ENCODE data around the gene SZT2.

DNA sequence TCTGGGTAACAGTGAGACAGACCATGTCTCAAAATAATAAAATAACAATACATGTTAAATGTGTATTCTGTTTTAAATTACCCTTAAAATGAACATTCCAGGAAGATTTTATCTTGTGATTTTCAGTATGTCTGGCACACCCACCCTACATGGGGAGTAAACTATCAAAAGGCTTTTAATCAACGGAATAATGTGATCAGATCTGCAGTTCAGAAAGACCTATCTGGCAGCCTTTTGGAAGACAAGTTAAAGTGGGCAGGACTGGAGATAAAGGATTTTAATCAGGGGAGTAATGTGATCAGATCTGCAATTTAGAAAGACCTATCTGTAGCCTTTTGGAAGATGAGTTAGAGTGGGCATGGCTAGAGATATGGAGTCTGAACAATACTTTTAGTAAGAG, 10.2 kb upstream of the SZT2 start:
- no peak for TF ChIP-seq EZH2 (IDR thresholded peaks at IDR 0.05; ENCODE audit: borderline replicate concordance)
- TF ChIP-seq, protein P1, sequence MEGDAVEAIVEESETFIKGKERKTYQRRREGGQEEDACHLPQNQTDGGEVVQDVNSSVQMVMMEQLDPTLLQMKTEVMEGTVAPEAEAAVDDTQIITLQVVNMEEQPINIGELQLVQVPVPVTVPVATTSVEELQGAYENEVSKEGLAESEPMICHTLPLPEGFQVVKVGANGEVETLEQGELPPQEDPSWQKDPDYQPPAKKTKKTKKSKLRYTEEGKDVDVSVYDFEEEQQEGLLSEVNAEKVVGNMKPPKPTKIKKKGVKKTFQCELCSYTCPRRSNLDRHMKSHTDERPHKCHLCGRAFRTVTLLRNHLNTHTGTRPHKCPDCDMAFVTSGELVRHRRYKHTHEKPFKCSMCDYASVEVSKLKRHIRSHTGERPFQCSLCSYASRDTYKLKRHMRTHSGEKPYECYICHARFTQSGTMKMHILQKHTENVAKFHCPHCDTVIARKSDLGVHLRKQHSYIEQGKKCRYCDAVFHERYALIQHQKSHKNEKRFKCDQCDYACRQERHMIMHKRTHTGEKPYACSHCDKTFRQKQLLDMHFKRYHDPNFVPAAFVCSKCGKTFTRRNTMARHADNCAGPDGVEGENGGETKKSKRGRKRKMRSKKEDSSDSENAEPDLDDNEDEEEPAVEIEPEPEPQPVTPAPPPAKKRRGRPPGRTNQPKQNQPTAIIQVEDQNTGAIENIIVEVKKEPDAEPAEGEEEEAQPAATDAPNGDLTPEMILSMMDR (IDR thresholded peaks at IDR 0.05; ENCODE audit: poor library complexity) = no peak
